Ammon's horn (tissue), 1 donor: ENCODE measurements around the gene IL33.

Experiments
- DNase-seq: peaks from one replicate; pipeline ENCODE4 v3.0.0-alpha.2; 2016; ENCODE audit warnings: low spot score

Gene IL33

DNA sequence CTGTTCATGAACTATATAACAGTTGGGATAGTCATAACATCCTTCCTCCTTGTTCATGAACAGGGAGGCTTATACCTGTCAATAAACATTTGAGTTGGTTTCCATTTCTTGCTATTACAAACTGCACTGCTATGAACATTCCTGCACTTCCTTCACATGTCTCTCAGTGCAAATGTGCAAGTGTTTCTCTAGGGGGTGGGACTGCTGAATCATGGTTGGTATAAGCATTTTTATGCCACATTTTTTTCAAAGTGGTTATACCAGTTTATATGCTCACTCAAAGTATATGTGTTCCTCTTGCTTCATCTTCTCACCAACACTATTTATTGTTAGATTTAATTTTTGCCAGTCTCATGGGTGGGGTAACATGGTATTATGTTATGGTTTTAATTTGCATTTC is 86.8 kb downstream of the IL33 start:
- DNase-seq: no peak

DNA sequence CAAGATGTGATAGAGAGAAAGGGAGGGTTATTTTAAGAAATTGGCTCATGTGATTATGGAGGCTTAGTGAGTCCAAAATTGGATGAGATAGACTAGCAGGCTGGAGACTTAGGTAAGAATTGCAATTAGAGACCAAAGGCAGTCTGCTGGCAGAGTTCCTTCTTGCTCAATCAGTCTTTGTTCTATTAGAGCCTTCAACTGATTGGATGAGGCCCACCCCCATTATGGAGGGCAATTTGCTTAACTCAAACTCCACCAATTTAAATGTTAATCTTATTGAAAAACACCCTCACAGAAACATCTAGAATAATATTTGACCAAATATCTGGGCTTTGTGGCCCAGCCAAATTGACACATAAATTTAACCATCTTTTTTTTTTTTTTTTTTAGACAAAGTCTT is 88.6 kb downstream of the IL33 start:
- no peak for DNase-seq

DNA sequence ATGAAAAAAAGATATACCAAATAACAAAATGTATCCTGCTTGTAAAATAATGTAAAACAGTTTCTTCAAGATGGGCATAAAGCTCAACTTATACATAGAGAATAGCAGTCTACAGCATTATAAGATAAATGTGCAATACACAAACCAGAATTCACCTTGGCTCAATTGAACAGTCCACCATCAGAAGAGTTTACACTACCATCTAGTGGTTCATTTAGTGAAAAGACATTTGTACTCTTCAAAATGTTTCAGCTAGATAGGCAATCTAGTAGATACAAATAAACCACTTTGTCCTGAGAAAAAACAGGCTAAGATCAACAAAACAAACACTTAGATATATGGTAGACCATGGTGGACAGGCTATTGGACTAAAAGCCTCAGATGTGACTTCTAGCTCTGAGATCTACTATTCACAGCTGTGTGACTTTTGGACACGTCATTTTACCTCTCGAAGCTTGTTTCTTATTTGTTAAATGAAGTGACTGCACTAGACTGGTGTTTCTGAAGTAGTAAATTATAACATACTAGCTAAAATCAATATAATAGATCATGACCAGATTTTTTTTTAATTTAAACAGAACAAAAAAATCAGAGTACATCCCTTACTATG is 90.5 kb downstream of the IL33 start:
- peak; percentile 58 for DNase-seq
